GM21528 (cell line): Measurements from ENCODE around the gene TMEM235.
"Not testable (repeated sequence)": the region's sequence is repeated elsewhere in the genome, so short reads cannot be mapped to it uniquely, and the experiment has no call there.

Experiments
- ATAC-seq: cut with Tn5 transposase; IDR thresholded peaks from one replicate; pipeline ENCODE4 v1.9.1; 2021; ENCODE audit warnings: mild to moderate bottlenecking, moderate library complexity; ENCODE audit not compliant: unreplicated experiment, low FRiP score

Gene TMEM235

GRCh38 chr17:78252701-78253635 lies 21.5 kb downstream of the TMEM235 start:
- no peak for ATAC-seq

GRCh38 chr17:78253636-78253945 lies 22.2 kb downstream of the TMEM235 start:
- not testable (repeated sequence) for ATAC-seq

DNA sequence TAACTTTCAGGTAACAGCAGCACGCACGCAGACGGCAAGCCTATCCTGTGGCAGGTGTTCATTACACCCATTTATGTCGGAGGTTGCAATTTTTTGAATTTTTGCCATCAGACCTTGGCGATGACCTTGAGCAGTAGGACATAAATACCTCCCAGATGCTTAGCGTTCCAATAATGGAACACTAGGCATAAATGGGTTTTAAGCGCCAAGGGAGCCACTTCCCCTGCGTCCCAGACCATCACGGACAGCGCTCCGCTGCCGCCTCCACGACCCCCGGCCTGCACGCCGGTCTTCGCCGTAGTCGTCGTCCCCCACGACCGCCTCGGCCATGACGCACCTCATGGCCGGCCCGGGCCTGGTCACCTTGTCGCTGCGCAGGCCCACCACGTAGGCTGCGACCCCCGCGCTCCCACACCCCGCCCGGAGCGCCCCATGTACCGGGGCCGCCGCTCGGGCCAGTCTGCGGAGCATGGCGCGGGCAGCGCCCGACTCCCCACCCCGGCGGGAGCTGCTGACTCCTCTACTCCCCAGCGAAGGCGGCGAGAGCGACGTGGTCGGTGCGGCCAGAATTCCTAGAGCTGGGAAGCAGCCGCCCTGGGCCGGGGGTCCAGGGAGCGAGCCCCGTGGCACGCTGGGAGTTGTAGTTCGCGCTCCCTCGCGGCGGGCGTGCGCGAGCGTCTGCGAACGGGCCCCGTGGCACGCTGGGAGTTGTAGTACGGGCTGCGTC lies 22.7 kb downstream of the TMEM235 start:
- no peak for ATAC-seq

GRCh38 chr17:78255029-78255656 lies 23.7 kb downstream of the TMEM235 start:
- no peak for ATAC-seq

DNA sequence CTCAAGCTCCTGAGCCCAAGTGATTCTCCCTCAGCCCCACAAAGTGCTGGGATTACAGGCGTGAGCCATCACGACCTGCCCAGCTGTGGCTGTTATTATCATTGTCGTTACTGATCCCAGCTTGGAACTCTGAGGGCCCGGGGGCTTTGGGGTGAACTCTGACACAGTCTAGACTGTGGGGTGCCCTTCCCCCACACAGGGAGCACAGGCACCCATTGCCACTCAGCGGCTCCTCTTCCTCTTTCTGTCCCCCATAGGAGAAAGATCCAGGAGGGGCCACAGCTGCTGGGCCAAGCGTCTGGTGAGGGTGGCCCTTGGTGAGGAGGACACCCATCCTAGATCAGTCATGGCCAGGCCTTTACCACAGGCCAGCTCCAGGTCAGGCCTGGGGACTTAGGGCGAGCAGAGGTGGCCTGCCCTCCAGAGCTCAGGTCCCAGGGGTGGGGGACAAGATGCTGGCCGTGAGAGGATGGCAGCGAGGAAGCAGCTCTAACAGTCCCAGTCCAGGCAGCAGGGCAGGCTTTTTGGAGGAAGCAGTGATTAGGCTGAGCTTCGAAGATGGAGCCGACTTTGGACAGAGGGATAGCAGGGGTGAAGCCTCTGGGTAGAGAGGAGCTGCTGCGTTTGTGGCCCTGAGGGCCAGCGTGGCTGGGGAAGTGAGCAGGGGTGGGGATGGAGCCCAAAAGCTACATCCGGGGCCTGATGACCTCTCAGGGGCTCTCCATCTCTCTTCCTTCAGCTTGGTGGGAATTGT lies 24.7 kb downstream of the TMEM235 start:
- ATAC-seq = no peak

DNA sequence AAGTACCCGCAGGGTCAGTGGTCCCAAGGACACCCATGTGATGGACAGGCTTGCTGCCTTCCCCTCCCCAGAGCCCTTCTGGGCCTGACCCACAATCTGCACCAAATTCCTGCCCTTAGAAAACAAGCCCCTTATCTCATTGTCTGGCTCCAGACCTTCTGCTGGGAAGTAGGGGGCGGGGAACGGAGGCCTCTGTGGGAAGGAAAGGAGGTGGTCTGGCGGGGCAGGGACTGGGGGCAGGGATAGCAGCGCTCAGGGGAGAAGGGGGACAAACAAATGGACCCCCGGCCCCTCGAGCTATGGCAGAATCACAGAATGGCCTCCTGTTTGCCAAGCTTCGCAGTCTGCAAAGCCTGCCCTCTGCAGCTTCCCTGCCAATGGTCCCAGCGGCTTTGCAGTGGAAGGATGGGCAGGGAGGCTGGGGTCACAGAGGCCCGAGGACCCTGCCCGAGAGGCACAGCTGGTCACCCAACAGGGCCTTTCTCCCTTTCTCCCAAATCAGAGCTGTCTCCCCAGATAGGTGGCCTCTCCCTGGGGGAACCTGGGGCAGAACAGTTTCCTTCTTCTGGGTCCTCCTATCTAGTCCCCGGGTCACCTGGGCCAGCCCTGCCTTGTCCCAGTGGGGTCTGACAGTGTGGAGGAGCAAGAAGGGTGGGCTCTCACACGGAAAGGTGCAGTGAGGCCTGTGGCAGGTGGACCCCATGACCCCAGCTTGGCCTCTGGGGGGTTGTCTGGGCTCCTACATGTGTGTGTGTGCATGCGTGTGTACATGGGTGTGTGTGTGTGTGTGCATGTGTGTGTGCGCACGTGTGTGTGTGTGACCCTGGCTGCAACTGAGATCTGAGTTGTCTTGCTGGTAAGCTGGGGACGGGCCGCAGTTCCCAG lies 25.5 kb downstream of the TMEM235 start:
- ATAC-seq = no peak

DNA sequence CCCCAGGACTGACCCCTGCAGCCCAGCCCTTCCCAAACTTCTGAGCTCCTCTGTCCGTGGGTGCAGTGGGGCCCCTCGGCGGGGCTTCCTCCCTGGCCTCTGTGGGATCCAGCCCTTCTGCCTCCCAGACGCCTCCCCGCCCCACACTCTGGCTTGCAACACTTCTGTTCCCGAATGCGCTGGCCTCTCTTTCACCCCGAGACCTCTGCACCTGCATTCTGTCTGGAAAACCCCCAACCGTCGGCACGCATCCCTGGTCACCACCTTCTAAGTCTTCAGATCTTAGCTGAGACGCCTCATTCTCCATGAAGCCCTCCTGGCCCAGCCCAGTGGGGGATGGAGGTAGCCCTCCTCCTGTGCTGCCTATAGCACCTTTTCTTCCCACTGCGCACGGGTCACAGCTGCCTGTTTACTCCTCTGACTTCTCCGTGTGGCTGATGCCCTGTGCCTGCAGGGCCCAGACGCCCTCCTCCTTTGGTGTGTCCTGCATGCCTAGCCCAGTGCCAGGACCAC lies 26.4 kb downstream of the TMEM235 start:
- ATAC-seq = no peak

- no peak for ATAC-seq
These were observed 27.1 kb downstream of the TMEM235 start for GRCh38 chr17:78258323-78259191.

GRCh38 chr17:78259192-78259554 lies 27.7 kb downstream of the TMEM235 start:
- ATAC-seq = no peak

DNA sequence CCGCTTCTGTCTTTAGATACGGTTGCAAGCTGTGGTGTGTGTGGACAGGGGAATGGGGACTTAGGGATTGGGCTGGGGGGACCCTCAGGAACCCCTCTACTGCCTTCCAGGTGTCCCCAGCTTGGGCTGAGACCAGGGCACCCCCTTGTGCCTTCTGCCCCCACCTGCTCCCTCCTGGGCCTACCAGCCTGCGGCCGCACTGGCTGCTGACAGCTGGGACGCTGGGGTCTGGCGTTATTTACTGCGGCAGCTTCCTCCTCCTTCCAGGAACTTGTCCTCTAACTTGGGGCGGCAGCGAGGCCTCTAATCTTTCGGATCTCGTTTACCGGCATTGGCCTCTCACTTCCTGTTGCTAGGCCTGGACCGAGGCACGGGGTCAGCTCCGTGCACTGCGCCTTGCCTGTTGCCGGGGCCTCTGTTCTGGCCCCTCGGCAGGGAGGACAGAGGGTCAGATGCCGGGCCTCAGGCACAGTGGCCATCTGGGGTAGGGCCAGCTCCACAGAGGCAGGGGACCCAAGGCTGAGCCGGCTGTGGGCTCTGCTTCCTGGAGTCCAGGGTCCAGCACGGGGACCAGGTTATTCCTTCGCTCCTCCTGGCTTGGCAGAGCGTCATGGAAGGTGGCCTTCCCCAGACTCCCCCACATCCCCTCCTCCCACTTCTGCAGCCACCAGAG lies 31.8 kb downstream of the TMEM235 start:
- no peak for ATAC-seq

DNA sequence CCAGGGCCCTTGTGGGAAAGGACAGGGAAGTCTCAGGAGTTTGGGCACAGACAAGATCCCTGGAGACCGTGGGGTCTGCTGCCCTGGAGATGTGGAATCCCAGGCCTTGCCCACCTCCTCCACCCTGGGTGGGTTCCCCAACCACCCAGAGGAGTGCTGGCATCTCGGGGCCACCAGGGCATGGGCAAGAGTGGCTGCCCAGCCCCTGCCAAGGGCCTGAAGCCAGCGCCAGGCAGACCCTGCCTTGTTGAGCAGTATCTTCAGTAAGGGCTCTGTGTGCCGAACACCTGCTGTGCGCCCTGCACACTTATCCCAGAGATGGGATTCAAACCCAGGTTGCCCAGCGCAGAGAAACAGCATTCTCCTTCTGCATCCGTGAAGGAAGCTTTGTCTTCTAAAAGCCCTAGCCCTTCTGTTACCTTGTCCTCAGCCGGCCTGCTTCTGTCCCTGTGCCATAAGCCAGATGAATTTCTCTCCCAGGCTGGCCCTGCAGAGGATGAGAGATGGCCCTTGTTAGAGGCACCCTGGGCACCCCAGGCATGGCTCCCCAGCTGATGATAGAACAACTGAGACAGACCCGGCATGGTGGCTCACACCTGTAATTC lies 32.4 kb downstream of the TMEM235 start:
- no peak for ATAC-seq

GRCh38 chr17:78264590-78264989 lies 33.2 kb downstream of the TMEM235 start:
- ATAC-seq = no peak

- no peak for ATAC-seq
These were observed 33.7 kb downstream of the TMEM235 start for GRCh38 chr17:78265121-78265520.

- no peak for ATAC-seq
These were observed 34.8 kb downstream of the TMEM235 start for GRCh38 chr17:78266231-78266631.

DNA sequence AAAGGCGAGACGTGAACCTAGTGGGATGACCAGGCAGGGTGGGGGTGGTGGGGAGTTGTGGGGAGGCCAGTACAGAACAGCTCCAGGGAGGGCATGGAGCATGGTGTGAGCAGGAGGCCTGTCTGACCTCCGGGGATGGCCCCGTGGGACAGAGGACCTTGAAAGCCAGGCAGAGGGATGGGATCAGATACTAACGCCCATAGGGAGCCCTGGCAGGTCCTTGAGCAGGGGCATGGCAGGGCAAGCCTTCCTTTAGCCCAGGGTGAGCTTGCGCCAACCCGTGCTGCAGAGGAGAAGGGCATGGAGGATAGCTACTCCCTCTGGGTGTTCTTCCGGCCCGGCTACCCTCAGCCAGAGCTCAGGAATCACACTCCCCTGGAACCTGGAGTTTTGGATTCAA lies 35.3 kb downstream of the TMEM235 start:
- no peak for ATAC-seq

DNA sequence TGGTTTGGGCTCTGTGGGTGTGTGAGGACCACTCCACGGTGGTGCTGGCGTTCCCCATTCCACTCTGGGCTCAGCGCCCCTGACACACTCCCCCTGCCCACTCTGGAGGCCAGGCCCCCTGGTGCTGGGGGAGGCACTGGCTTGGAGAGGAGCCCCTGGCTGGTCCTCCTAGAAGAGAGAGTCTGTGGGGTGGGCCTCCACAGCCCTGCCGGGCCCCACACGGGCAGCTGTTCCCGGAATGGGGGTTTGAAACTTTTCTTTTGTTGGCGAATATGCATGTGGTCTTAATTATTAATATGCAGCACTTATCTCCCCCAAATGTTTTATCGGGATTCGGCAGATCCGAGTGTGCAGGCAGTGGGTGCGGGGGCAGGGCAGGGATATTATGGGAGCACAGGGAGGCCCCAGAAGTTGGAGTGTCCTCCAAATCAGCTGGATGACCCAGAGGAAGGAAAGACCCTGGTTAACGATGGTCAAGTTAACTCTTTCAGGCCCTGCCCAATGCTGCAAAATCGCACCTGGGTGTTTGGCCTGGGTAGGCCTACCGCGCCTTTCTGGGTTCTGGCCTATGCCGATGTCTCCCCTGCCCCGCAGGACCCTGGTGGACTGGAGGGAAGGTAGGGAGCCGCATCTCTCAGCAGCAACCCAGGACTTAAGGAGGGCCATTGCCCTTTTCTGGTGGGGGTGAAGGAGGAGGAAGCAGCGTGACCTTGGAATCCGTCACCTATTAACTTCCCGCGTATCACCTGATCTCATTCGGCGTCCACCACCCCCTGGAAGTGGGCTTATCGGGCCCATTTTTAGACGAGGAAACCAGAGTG lies 36.0 kb downstream of the TMEM235 start:
- no peak for ATAC-seq
